DOHH2 (cell line): ENCODE data around the gene EEPD1.

Source experiments
- EZH2phosphoT487 ChIP-seq: fragments of 200-600 bp; sonication (generic); IDR thresholded peaks from 2 replicates; pipeline ENCODE4 v1.6.1; 2017; ENCODE audit warnings: borderline replicate concordance, mild to moderate bottlenecking, antibody characterized with exemption, low read length, moderate library complexity, mixed read lengths
- TF ChIP-seq, protein P1 (sequence below): fragments of 200-600 bp; sonication (generic); IDR thresholded peaks from one replicate; pipeline ENCODE4 v1.5.1; 2014; ENCODE audit warnings: antibody characterized with exemption, mild to moderate bottlenecking, low read depth, low read length; ENCODE audit not compliant: poor library complexity, severe bottlenecking

DNA sequence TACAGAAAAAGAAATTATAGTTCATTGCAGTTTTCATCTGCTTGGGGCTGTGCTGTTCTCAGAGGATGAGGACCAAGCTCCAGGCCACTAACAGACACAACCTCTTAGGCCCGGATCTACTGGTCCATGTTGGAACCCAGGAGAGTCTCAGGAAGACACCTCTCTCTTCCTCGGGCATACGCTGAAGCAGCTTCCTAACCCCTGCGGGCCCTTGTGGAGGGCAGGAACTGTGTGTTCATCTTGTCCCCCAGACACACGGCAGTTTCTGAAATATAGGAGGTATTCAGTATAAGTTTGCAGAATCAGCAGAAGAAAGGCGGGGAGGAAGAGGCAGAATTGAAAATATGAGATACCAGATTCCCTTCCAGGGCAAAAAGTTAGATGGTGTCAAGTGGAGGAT lies 78.4 kb downstream of the EEPD1 start:
- TF ChIP-seq EZH2phosphoT487 = no peak
- TF ChIP-seq, protein P1, sequence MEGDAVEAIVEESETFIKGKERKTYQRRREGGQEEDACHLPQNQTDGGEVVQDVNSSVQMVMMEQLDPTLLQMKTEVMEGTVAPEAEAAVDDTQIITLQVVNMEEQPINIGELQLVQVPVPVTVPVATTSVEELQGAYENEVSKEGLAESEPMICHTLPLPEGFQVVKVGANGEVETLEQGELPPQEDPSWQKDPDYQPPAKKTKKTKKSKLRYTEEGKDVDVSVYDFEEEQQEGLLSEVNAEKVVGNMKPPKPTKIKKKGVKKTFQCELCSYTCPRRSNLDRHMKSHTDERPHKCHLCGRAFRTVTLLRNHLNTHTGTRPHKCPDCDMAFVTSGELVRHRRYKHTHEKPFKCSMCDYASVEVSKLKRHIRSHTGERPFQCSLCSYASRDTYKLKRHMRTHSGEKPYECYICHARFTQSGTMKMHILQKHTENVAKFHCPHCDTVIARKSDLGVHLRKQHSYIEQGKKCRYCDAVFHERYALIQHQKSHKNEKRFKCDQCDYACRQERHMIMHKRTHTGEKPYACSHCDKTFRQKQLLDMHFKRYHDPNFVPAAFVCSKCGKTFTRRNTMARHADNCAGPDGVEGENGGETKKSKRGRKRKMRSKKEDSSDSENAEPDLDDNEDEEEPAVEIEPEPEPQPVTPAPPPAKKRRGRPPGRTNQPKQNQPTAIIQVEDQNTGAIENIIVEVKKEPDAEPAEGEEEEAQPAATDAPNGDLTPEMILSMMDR = no peak
